Measurements from ENCODE around the gene MYLK2. TPM values are rescaled to one million over a fixed set of nuclear protein-coding genes. Genes with fewer than 3 reads are reported as not detected.

Gene MYLK2
- total and polyA plus RNA-seq, 9 donors: 0.08 to 0.35 (median 0.20) TPM; not detected in 6

- no peaks in the 10 kb centered on the region for H3K4me1 ChIP-seq (ENCODE audit: insufficient read depth)
- DNase-seq: peak; percentile 51 to 70 (median 57)
- 1% methylated on average over 54 to 80 of the region's 80 CpGs for WGBS, 3 donors
- TF ChIP-seq POLR2A (IDR thresholded peaks at IDR 0.05) (no peak), EP300 (IDR thresholded peaks at IDR 0.05) (no peak)
- TF ChIP-seq, protein P1, sequence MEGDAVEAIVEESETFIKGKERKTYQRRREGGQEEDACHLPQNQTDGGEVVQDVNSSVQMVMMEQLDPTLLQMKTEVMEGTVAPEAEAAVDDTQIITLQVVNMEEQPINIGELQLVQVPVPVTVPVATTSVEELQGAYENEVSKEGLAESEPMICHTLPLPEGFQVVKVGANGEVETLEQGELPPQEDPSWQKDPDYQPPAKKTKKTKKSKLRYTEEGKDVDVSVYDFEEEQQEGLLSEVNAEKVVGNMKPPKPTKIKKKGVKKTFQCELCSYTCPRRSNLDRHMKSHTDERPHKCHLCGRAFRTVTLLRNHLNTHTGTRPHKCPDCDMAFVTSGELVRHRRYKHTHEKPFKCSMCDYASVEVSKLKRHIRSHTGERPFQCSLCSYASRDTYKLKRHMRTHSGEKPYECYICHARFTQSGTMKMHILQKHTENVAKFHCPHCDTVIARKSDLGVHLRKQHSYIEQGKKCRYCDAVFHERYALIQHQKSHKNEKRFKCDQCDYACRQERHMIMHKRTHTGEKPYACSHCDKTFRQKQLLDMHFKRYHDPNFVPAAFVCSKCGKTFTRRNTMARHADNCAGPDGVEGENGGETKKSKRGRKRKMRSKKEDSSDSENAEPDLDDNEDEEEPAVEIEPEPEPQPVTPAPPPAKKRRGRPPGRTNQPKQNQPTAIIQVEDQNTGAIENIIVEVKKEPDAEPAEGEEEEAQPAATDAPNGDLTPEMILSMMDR (IDR thresholded peaks at IDR 0.05): no peak
- H3K9me3 ChIP-seq: no peaks in the 10 kb centered on the region
- peak within 1 kb of the TSS; percentile 46 for H3K4me3 ChIP-seq
- H3K27me3 ChIP-seq: no peaks in the 10 kb centered on the region
- intact Hi-C loops (cut with DNase I): no loop called here
- peak within 1 kb of the TSS in 1 of 2 donors; percentile 46 for H3K27ac ChIP-seq
- no peaks in the 10 kb centered on the region for H3K36me3 ChIP-seq
These were observed 51.0 kb downstream of the MYLK2 start, which contains the start of the genes DUSP15 and TTLL9 for GRCh38 chr20:31869942-31870725. DUSP15 (minus strand) TSS chr20:31870527; CDS start chr20:31870337, 190 bp downstream. TTLL9 (plus strand) TSS chr20:31870634; CDS start chr20:31871127, 493 bp downstream.

GRCh38 chr20:31870726-31871617 is 51.8 kb downstream of the MYLK2 start:
- Histone ChIP-seq H3K27ac (peak overlapping the region in 1 of 2 donors; percentile 46), H3K4me3 (peak overlapping the region; percentile 46), H3K27me3 (no peaks in the 10 kb centered on the region), H3K4me1 (ENCODE audit: insufficient read depth) (no peaks in the 10 kb centered on the region), H3K9me3 (no peaks in the 10 kb centered on the region), H3K36me3 (no peaks in the 10 kb centered on the region)
- peak in 1 of 5 donors; percentile 37 for DNase-seq
- WGBS, 3 donors: 4 to 8% (median 5%) methylated on average over 24 of the region's 24 CpGs
- intact Hi-C loops (cut with DNase I): no loop called here
- no peak for TF ChIP-seq POLR2A (IDR thresholded peaks at IDR 0.05)
- TF ChIP-seq, protein P1 (IDR thresholded peaks at IDR 0.05): no peak
- TF ChIP-seq EP300 (IDR thresholded peaks at IDR 0.05): no peak

DNA sequence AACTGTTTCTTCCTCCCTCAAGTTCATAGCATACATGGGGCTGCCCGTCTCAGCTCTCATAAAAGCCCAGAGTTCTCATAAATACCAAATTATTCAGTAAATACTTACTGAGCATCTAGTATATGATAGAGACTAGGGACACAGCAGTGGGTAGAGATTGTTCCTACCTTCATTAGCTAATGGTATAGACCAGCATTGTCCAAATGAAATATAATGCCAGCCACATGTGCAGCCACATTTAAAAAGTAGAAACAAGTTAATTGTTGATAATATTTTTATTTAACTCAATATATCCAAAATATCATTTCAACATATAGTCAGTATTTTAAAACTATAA is 52.4 kb downstream of the MYLK2 start:
- WGBS, 3 donors: 100% methylated on average over 1 of the region's 1 CpG
- H3K4me3 ChIP-seq: no peak overlapping the region
- no peak for TF ChIP-seq POLR2A (IDR thresholded peaks at IDR 0.05)
- TF ChIP-seq, protein P1 (IDR thresholded peaks at IDR 0.05): no peak
- TF ChIP-seq EP300 (IDR thresholded peaks at IDR 0.05): no peak
- no peaks in the 10 kb centered on the region for H3K4me1 ChIP-seq (ENCODE audit: insufficient read depth)
- H3K36me3 ChIP-seq: no peaks in the 10 kb centered on the region
- DNase-seq: no peak
- no peaks in the 10 kb centered on the region for H3K27me3 ChIP-seq
- intact Hi-C loops (cut with DNase I): no loop called here
- no peak overlapping the region for H3K27ac ChIP-seq
- no peaks in the 10 kb centered on the region for H3K9me3 ChIP-seq

- intact Hi-C loops (cut with DNase I): no loop called here
- DNase-seq: no peak
- H3K27ac ChIP-seq: no peak overlapping the region
- H3K4me3 ChIP-seq: no peak overlapping the region
- no peaks in the 10 kb centered on the region for H3K36me3 ChIP-seq
- H3K9me3 ChIP-seq: no peaks in the 10 kb centered on the region
- no peaks in the 10 kb centered on the region for H3K27me3 ChIP-seq
- no peaks in the 10 kb centered on the region for H3K4me1 ChIP-seq (ENCODE audit: insufficient read depth)
- 90 to 94% (median 91%) methylated on average over 6 of the region's 6 CpGs for WGBS, 3 donors
- TF ChIP-seq, protein P1 (IDR thresholded peaks at IDR 0.05): no peak
- no peak for TF ChIP-seq EP300 (IDR thresholded peaks at IDR 0.05)
- no peak for TF ChIP-seq POLR2A (IDR thresholded peaks at IDR 0.05)
These were observed 53.2 kb downstream of the MYLK2 start for GRCh38 chr20:31872406-31872805.
